GM19397 (cell line): ENCODE data around the gene NIT2.

Source experiments
- ATAC-seq: cut with Tn5 transposase; IDR thresholded peaks from one replicate; pipeline ENCODE4 v1.9.1; 2021; ENCODE audit warnings: mild to moderate bottlenecking, moderate library complexity; ENCODE audit not compliant: unreplicated experiment

Gene NIT2

GRCh38 chr3:100395679-100396431, 61.3 kb downstream of the NIT2 start:
- no peak for ATAC-seq

GRCh38 chr3:100396967-100397366, 62.4 kb downstream of the NIT2 start:
- ATAC-seq, result no peak

GRCh38 chr3:100399341-100400071, 64.9 kb downstream of the NIT2 start:
- ATAC-seq, result no peak

GRCh38 chr3:100400419-100400779, 65.8 kb downstream of the NIT2 start:
- ATAC-seq, result peak; percentile 16

GRCh38 chr3:100400780-100401673, 66.5 kb downstream of the NIT2 start, which contains the start of the genes LNP1 and TOMM70:
Gene LNP1 (plus strand): TSS chr3:100401539. CDS start chr3:100429730, 28,191 bp downstream.
Gene TOMM70 (minus strand): TSS chr3:100401089. CDS start chr3:100400949, 140 bp downstream.
- peak; percentile 92 for ATAC-seq

- peak; percentile 14 for ATAC-seq
Observed at GRCh38 chr3:100401674-100402041, 67.1 kb downstream of the NIT2 start.

- ATAC-seq, result no peak
Observed at GRCh38 chr3:100402256-100402655, 67.7 kb downstream of the NIT2 start.

- ATAC-seq, result no peak
Observed at GRCh38 chr3:100402891-100403290, 68.3 kb downstream of the NIT2 start.

- no peak for ATAC-seq
Observed at GRCh38 chr3:100403362-100404249, 69.0 kb downstream of the NIT2 start.

- no peak for ATAC-seq
Observed at GRCh38 chr3:100404250-100404548, 69.6 kb downstream of the NIT2 start.

- ATAC-seq, result no peak
Observed at GRCh38 chr3:100407164-100407563, 72.6 kb downstream of the NIT2 start.

- ATAC-seq, result no peak
Observed at GRCh38 chr3:100407977-100408532, 73.5 kb downstream of the NIT2 start.
